Adipose tissue (tissue), 3 donors: ENCODE data around the gene TIMM13. TPM values are rescaled to one million over a fixed set of nuclear protein-coding genes. Genes with fewer than 3 reads are reported as not detected.

Experiments
- polyA plus RNA-seq, 3 donors: library from polyadenylated mRNA; stranded (reverse); fragments of 200-250 nt; gene quantifications; one replicate each; pipeline ENCODE4 v1.2.3, GENCODE V29; 2013
- donor health status: healthy with polysubstance abuse.
- donor health status: Bipolar disorder and iron deficiency.
- donor health status: healthy.

The TIMM13 gene
- polyA plus RNA-seq, 3 donors, result 69.4 to 96.4 (median 87.4) TPM

Other genes with a start within 250 kb of the TIMM13 start
- gene PLEKHJ1, start 191.3 kb downstream of the TIMM13 start, polyA plus RNA-seq, result 100 to 1,000 TPM in 1 of 3 donors, 10 to 100 TPM in 2; 64.6 to 108 (median 84.1) TPM
- 10 to 100 TPM; 31.2 to 36.4 (median 34.2) TPM for gene SF3A2, start 190.8 kb downstream of the TIMM13 start, polyA plus RNA-seq
- under 1 TPM; 0.45 to 0.67 (median 0.59) TPM for gene AMH, start 178.3 kb downstream of the TIMM13 start, polyA plus RNA-seq
- under 1 TPM; 0.56 to 0.74 (median 0.56) TPM for gene JSRP1, start 171.2 kb downstream of the TIMM13 start, polyA plus RNA-seq
- gene PEAK3, start 145.4 kb downstream of the TIMM13 start, polyA plus RNA-seq, result under 1 TPM; 0.10 to 0.48 (median 0.45) TPM
- gene LINGO3, start 119.4 kb downstream of the TIMM13 start, polyA plus RNA-seq, result under 1 TPM in 2 of 3 donors, not detected in 1; 0.05 to 0.19 TPM
- gene LSM7, start 99.0 kb downstream of the TIMM13 start, polyA plus RNA-seq, result 100 to 1,000 TPM in 2 of 3 donors, 10 to 100 TPM in 1; 97.8 to 222 (median 149) TPM
- 10 to 100 TPM; 39.4 to 46.2 (median 45.5) TPM for gene SPPL2B, start 98.9 kb downstream of the TIMM13 start, polyA plus RNA-seq
- gene TMPRSS9, start 67.3 kb downstream of the TIMM13 start, polyA plus RNA-seq, result under 1 TPM in 2 of 3 donors, not detected in 1; 0.09 to 0.75 TPM
- 10 to 100 TPM in 2 of 3 donors, 1 to 10 TPM in 1; 6.9 to 23.0 (median 17.5) TPM for gene LMNB2, start 29.4 kb upstream of the TIMM13 start, polyA plus RNA-seq
- gene GADD45B, start 48.5 kb upstream of the TIMM13 start, polyA plus RNA-seq, result 100 to 1,000 TPM in 2 of 3 donors, 10 to 100 TPM in 1; 97.2 to 938 (median 522) TPM